HG02588 (cell line): Measurements from ENCODE around the gene HDAC4.

Experiments
- ATAC-seq: cut with Tn5 transposase; IDR thresholded peaks from one replicate; pipeline ENCODE4 v1.9.1; 2021; ENCODE audit warnings: mild to moderate bottlenecking, moderate library complexity; ENCODE audit not compliant: unreplicated experiment

The HDAC4 gene

GRCh38 chr2:239271882-239272281 is 128.9 kb downstream of the HDAC4 start:
- ATAC-seq: no peak

DNA sequence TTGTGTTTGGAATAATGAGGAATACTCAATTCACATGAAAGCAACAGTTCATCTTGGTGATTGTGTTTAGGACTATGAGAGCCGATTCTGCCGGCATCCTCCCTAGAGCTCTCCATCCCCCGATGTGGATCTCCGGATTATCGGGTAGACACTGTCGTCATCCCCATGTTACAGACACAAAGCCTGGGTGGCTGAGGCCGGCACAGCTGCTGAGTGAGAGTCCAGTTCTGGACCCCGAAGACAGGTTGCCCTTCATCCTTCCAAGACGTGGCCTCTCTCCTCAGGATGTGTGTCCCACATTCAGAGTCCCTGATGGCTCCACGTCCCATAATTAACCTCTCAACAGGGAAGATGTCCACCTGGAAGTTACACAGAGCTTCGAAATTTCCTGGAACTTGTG is 129.3 kb downstream of the HDAC4 start:
- no peak for ATAC-seq

DNA sequence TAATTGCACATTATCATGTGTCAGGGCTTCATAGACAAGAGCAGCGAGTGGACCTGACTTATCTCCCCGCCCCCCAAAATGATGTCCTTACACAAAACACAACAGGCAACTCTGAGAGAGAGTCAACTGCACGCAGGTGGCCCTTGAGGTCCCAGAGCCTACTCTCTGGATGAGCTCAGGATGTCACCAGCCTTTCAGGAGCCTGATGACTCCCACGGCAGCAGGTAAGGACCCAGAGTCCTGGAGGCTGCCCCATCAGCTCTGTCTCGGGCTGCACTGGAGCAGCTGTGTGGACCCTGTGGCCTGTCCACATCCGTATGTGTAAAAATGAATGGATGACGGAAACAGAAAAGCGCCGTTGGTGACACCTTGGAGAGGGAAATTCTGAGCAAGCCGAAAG is 130.9 kb downstream of the HDAC4 start:
- no peak for ATAC-seq

DNA sequence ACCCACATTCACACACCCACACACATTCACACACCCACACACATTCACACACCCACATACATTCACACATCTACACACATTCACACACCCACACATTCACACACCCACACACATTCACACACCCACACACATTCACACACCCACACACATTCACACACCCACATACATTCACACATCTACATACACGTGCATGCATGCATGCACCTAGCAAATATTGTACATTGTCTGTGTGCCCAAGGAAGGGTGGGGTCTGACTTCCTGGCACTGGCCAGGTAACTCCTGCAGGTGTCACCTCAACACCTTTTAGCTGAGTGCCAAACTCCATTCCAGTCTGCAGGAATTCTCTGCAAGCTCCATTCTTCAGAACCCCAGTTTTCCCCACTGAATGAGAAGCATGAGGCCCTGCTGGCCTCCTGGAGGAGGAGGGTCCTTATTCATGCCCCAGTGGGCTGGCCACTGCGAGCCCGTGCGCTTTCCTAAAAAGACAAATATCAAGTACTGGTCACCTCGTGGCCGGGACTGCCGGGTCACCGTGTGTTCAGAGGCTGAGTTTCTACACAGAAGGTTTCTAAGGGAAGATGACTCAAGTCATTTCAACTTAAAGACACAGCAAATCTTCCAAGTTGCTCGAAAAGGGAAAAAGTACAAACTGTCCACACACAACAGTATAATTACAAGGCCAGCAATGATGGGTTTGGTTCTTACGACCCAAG is 131.5 kb downstream of the HDAC4 start:
- no peak for ATAC-seq

DNA sequence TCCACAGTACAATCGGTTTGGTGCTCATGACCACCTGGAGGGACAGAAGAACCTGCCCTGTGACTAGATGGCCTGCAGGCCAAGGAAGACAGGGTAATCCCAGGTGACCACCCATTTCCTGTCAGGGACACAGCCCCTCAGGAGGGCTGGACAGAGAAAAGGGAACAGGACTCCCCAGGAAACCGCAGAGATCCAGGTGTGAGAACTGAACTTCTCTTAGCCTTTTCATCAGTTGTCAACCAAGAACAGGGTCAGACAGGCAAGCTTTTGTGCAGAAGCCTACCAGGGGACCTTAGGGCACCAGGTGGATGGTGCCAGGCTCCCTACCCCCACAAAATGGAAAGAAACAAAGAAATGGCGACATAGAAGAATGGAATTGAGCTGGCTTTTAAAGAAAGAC is 132.3 kb downstream of the HDAC4 start:
- ATAC-seq: no peak

DNA sequence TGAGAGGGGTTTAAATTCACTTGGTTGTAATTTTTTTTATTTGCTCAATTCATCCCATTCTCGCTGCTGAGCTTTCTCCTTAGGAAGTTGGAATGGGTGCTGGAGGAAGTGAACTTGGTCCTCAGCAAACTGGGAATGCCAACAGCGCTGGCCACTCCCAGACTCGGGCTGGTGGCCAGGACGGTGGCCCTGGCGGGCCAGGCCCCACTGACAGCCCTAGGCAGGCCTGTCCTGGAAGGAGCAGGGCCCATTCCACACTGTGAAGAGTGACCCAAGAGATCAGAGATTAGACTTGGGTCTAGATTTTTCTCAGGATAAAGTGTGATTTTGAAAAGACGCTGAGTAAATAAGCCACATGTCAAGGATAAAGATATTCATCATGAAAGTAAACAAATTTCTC is 132.7 kb downstream of the HDAC4 start:
- no peak for ATAC-seq

- ATAC-seq: peak; percentile 89
These were observed 133.4 kb downstream of the HDAC4 start for GRCh38 chr2:239267288-239267951.

DNA sequence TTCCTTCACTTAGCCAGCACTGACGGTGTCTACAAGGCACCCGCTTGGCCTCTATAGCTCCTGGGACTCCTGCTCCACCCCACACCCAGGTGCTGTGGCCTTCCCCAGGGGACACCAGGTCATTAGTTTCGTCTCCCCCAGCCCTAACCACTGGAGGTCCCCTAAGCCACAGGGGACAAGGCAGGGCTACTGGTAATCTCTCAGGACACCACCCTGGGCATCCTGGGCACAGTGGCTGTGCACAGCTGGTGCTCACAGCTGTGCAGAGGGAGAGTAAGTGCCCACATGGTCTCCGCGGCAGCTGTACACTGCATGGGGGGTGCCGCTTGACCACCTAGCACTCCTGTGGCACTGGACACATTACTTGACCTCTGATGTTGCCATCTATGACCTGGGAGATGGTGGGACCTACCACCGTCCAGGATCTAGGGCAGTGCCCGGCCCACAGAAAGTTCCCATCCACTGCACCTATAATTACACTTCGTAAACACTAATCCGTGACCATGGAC is 134.0 kb downstream of the HDAC4 start:
- ATAC-seq: no peak

GRCh38 chr2:239266434-239266766 is 134.4 kb downstream of the HDAC4 start:
- ATAC-seq: no peak

DNA sequence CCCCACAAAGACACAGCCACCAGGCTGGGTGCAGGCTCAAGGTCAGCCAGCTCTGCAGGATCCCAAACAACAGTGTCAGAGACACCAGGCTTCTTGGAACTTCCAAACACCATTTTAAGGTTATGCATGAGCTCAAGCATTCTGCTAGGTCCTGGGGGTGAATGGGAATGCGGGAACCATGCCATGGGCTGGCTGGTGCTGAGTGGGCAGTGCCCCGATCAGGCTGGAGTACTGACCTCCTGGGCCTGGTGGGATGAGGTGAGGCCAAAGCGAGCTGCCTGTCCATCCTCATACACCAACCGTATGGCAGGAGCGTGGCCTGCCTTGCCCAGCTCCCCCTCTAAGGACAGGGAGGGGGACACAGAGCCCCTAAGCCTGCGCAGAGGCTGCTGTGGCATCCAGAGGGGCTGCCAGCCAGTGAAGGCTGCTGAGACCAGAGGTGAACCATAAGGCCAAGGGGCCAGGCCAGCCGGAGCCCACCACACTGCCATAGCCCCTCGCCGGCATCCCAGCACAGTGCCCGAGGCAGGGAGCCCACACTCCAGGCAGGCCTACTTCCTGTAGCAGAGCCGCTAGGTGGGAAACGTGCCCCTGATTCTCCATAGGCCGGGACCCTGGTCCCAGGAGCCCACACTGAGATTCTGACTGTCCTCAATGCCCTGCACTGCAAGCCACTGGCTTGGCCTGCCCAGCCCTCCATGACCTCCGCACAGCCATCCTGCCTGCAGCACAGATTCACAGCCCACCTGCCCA is 135.0 kb downstream of the HDAC4 start:
- ATAC-seq: no peak

DNA sequence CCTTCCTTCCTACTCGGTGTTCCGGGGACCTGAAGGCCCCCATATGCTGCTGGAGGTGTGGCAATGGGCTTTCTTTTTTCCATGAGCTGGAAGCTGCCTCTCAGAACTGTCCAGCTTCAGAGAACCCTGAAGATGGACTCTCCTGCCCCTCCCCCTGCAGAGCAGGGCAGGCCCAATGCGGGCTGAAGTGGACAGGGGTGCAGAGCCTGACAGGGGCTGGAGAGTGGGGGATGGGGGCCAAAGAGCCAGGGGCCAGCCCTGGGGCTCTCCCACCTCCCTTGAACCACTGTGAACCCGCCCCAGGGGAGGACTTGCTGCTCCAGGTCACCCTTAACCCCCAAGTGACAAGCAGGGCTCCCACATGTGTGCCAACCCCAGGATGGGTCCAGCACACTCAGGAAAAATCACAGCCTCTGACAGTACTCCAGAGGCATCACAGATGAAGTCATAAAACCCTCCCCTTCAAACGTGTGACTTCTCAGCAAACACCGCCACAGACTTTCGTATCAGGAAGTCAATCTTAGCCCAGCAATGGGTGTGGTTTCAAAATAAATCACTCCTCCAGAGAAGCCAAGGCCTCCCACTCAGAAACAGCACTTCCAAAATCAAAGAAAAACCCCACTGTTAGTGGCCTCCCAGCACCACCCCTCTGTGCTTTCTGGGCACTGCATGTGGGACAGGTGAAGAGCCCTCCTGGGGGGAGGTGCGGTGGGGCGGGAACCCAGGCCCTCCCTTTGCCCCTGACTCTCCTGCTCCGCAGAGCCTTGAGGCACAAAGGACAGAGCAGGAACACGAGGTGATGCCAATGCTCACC is 135.8 kb downstream of the HDAC4 start:
- ATAC-seq: no peak

DNA sequence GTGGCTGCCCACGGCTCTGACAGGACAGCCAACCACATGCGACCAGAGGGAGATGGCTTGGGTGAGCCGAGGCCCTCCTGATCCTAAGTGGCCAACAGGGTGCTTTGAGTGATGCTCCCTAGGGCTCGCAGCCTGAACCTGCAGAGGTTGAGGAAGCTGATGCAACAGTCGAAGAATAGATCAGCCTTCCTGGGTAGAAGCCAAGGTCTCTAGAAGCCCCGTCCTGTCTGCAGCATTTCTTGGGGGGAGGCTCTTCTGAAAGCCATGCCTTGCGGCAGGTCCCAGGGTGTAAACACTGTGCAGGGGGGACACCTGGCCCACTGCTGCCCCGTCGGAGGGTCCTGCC is 136.4 kb downstream of the HDAC4 start:
- no peak for ATAC-seq

GRCh38 chr2:239263669-239264491 is 136.9 kb downstream of the HDAC4 start:
- no peak for ATAC-seq

- no peak for ATAC-seq
These were observed 137.6 kb downstream of the HDAC4 start for GRCh38 chr2:239263231-239263630.

GRCh38 chr2:239262484-239263230 is 138.2 kb downstream of the HDAC4 start:
- no peak for ATAC-seq

GRCh38 chr2:239261796-239262483 is 138.9 kb downstream of the HDAC4 start:
- ATAC-seq: no peak

GRCh38 chr2:239261356-239261755 is 139.5 kb downstream of the HDAC4 start:
- ATAC-seq: no peak

DNA sequence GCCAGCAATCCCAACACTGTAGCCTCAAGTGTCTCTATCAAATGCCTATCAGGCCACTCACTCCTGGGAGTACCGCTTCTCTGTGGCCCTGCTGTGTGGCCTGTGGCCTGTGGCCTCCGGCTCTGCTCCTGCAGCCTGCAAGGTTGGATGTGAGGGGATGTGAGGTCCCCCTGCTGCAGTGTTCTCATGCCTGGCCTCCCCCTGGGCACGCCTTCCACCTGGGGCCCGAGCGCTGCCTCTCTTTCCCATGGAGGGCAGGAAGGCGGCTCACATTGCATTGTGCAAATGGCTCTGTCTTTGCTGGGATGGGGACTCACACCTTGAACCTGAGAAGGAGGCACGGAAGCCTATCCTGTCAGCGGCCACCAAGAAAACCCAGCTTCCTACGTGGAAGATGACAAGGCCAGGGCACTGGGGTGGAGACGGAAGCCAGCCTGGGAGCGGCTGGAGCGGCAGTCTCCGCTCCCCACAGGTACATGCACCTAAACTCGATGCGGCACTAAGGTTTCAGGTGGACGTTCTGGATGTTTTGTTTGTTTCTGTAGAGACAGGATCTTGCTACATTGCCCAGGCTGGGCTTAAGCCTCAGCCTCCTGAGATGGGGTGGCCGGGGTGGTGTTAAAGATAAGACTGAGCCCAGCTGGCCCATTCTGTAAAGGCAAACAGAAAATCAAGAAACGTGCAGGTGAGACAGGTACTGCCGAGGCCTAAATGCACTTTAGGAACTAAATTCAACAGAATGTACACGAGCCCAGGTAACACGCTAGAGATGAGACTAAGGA is 140.1 kb downstream of the HDAC4 start:
- no peak for ATAC-seq
